Activated T-cell treated with anti-CD3 and anti-CD28 coated beads, Interleukin-2, amount 50 U/mL, for 4 hours (primary cell): ENCODE results near the gene USP28. TPM values are rescaled to one million over a fixed set of nuclear protein-coding genes. Genes with fewer than 3 reads are reported as not detected.

Source experiments
- ATAC-seq, 2 donors: fragments of 200-7000 bp; cut with Tn5 transposase; one replicate each; pipeline ENCODE4 v1.10.0; 2021
- DNase-seq: peaks from one replicate; pipeline ENCODE4 v3.0.0-alpha.2; 2020
- H3K27me3 Mint-ChIP-seq: one replicate; pipeline ENCODE4 v1.8.0; 2021; ENCODE audit warnings: low read depth, mixed read lengths
- H3K36me3 Mint-ChIP-seq: one replicate; pipeline ENCODE4 v1.8.0; 2022; ENCODE audit warnings: mixed read lengths; ENCODE audit not compliant: insufficient read depth
- H3K4me1 Mint-ChIP-seq: one replicate; pipeline ENCODE4 v1.8.0; 2021; ENCODE audit warnings: low read depth, mixed read lengths
- H3K4me3 Mint-ChIP-seq: one replicate; pipeline ENCODE4 v1.8.0; 2021; ENCODE audit warnings: mild to moderate bottlenecking, moderate library complexity, mixed read lengths
- H3K9me3 Mint-ChIP-seq: one replicate; pipeline ENCODE4 v1.8.0; 2021; ENCODE audit warnings: mixed read lengths
- total RNA-seq, 3 donors: library from RNA; stranded (reverse); gene quantifications; one replicate each; pipeline ENCODE4 v1.2.1, GENCODE V29; 2021

Gene USP28
- total RNA-seq, 3 donors from 2014 or later, result 3.7 to 4.8 (median 4.4) TPM

DNA sequence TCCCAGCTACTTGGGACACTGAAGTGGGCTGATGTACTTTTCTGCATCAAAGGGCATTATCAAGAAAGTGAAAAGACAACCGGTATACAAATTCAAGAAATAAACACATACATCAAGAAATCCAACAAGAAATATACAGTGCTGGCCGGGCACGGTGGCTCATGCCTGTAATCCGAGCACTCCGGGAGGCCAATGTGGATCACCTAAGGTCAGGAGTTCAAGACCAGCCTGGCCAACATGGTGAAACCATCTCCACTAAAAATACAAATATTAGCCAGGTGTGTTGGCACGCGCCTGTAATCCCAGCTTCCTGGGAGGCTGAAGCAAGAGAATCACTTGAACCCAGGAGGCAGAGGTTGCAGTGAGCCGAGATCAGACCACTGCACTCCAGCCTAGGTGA lies 9.5 kb downstream of the USP28 start:
- Mint-ChIP-seq H3K36me3 (peaks cover 9% of the 10 kb centered on the region), H3K4me1 (peaks cover 31% of the 10 kb centered on the region), H3K27me3 (no peaks in the 10 kb centered on the region), H3K9me3 (no peaks in the 10 kb centered on the region), H3K4me3 (no peak overlapping the region)
- no peak for DNase-seq
- ATAC-seq, result no peak

DNA sequence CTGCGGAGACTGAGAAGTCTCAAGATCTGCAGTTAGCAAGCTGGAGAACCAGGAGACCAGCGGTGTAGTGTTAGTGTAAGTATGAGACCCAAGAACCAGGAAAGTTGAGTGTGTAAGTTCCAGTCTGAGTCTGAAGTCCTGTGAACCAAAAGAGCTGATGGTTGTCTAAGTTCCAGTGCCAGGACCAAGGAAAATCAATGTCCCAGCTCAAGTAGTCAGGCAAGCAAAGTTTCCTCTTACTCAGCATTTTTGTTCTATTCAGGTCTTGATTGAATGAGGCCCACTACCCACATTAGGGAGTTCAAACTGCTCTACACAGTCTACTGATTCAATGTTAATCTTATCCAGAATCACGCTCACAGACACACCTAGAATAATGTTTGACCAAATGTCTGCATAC lies 11.0 kb downstream of the USP28 start:
- no peaks in the 10 kb centered on the region for H3K27me3 Mint-ChIP-seq
- H3K36me3 Mint-ChIP-seq, result peaks cover 9% of the 10 kb centered on the region
- no peaks in the 10 kb centered on the region for H3K9me3 Mint-ChIP-seq
- no peak overlapping the region for H3K4me3 Mint-ChIP-seq
- ATAC-seq (no peak), DNase-seq (no peak)
- peaks cover 37% of the 10 kb centered on the region for H3K4me1 Mint-ChIP-seq

DNA sequence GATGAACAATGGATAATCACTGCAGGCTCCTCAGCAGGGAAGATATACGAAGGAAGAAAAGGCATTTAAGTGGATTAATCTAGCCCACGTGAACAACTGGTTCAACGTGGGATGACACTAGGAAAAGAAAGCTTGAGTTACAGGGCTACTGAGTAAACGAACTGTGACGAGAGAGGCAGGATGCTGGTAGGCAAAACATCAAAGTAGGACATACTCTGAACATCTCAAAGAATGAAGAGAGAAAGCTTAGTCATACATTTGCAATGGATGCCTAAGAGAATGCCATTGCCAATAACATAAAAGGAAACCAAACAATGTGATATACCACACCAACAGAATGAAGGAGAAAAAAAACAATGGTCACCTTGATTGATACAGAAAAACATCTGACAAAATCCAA lies 12.9 kb downstream of the USP28 start:
- peaks cover 30% of the 10 kb centered on the region for H3K4me1 Mint-ChIP-seq
- H3K27me3 Mint-ChIP-seq, result no peaks in the 10 kb centered on the region
- no peak for ATAC-seq
- H3K36me3 Mint-ChIP-seq, result peaks cover 9% of the 10 kb centered on the region
- no peak for DNase-seq
- peak overlapping the region; percentile 1 for H3K4me3 Mint-ChIP-seq
- H3K9me3 Mint-ChIP-seq, result no peaks in the 10 kb centered on the region

DNA sequence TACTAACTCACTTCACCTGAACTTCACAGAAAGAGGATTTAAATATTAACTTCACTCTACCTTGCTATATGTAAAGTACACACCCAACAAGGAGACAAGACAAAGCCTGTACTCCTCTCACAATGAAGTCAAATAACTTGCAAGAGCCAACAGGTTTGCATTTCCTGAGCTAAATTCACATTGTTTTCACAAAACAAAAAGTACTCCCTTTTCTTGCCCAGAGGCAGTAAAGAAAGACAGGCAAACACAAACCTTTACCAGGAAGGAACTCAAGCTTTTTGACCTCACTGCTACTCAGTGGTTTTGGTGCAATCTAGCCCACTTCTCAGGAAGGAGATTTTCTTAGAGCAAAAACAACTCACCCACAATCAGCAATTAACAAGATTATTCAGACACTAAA lies 15.7 kb downstream of the USP28 start:
- DNase-seq (no peak), ATAC-seq (no peak)
- Mint-ChIP-seq H3K27me3 (no peaks in the 10 kb centered on the region), H3K9me3 (no peaks in the 10 kb centered on the region), H3K36me3 (peaks cover 5% of the 10 kb centered on the region), H3K4me3 (peak overlapping the region; percentile 27), H3K4me1 (peaks cover 26% of the 10 kb centered on the region)

DNA sequence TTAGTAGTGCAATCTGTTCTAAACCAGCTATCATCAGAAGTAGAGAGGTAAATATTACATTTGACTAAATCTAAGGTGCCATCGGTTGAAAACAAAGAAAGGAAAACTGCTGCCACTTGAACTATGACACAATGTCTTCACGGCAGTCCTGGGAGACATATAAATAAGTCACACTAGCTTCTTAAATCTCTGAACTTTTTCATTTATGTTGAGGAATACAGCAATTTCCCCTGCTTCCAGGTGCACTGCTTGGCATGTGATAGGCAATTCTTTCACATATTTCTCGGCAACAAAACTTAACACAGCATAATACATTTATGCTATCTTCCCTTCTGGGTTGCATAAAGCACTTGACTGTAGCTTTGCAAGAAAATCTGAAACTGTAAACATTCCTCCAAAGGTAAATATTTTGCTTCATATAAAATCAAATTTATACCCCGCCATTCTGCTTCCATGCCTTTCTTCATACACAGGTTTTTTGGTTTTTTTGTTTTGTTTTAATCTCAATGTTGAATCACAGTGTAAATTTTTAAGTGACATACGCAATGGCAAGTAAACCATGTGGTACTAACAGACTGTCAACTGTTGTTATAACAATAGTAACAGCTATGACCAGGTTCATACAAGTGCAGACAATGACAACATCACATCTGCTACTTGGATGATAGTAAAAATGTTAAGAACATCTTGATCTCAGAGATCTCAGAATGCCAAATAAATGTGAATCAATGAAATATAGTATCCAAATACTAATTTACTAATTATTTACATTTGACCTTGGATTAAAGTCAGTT lies 18.2 kb downstream of the USP28 start:
- Mint-ChIP-seq H3K27me3 (no peaks in the 10 kb centered on the region), H3K9me3 (no peaks in the 10 kb centered on the region), H3K4me3 (no peak overlapping the region), H3K36me3 (no peaks in the 10 kb centered on the region), H3K4me1 (peaks cover 17% of the 10 kb centered on the region)
- ATAC-seq (no peak), DNase-seq (no peak)

DNA sequence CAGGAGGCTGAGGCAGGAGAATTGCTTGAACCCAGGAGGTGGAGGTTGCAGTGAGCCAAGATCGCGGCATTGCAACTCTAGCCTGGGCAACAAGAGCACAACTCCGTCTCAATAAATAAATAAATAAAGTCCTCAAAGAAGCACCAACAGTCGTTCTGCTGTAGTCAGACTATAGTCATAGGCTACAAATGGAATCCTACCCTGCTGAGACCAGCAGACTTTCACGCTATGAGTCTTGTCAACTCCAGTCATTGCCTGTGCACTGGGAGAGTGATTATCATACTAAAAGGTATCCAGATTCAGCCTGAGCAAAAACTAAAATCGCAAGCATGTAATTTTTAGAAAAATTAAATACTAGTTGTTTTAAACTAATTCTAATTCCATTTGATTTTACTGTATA lies 19.6 kb downstream of the USP28 start:
- ATAC-seq (no peak), DNase-seq (no peak)
- Mint-ChIP-seq H3K4me1 (peaks cover 9% of the 10 kb centered on the region), H3K4me3 (no peak overlapping the region), H3K9me3 (no peaks in the 10 kb centered on the region), H3K36me3 (peaks cover 7% of the 10 kb centered on the region), H3K27me3 (no peaks in the 10 kb centered on the region)

DNA sequence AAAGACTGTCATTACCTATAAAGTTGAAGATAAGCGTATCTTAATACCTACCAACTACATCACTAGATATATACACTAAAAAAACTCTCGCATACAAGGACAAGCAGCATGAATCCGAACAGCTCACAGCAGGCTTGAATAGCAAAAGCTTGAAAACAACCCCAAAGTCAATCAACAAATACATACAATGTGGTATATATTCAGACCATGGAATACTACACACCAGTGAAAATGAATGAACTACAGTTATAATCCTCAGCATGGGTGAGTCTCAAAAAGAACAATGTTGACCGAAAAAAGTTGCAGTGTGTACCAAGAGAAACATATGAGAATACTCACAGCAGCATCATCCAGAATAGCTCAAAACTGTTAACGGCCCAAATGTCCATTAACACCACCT lies 25.2 kb downstream of the USP28 start:
- Mint-ChIP-seq H3K4me1 (peaks cover 2% of the 10 kb centered on the region), H3K27me3 (no peaks in the 10 kb centered on the region), H3K9me3 (no peaks in the 10 kb centered on the region), H3K36me3 (peaks cover 30% of the 10 kb centered on the region), H3K4me3 (no peak overlapping the region)
- ATAC-seq, result no peak
- DNase-seq, result no peak

DNA sequence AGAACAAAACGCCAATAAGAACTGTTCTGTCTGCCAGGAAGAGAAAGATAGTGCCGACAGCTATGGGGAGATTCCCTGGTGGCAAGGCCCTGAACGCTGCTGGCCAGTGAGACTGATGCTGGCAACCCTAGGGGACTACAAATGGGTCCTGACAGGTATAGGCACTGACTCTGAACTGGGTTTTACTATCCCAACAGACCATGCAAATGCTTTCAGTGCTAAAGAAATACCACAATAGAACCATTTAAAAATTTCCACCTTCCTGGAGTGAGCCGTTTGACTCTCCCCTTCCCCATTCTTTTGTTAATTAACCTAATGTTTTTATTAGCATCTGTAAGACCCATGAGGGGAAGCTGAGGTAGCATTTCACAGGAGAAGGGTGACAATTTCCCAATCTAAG lies 25.7 kb downstream of the USP28 start:
- H3K27me3 Mint-ChIP-seq, result no peaks in the 10 kb centered on the region
- H3K9me3 Mint-ChIP-seq, result no peaks in the 10 kb centered on the region
- H3K4me1 Mint-ChIP-seq, result peaks cover 2% of the 10 kb centered on the region
- no peak overlapping the region for H3K4me3 Mint-ChIP-seq
- peaks cover 30% of the 10 kb centered on the region for H3K36me3 Mint-ChIP-seq
- DNase-seq (no peak), ATAC-seq (no peak)

DNA sequence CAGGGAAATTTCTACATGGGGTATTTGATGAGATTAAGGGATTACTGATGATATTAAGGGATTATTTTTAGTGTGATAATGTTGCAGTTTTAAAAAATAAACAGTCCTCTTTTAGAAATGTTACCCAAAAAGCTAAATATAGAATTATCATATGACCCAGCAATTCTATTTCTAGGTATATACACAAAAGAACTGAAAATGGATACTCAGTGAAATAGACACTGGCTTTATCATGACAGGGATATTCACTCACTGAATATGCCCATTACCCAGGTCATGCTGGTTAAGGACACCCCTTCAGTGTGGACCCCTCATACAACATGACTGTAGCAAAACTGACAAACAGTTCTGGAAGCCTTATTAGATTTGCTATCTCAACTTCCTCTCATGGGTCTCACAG lies 27.8 kb downstream of the USP28 start:
- H3K4me1 Mint-ChIP-seq, result peaks cover 2% of the 10 kb centered on the region
- H3K9me3 Mint-ChIP-seq, result no peaks in the 10 kb centered on the region
- H3K4me3 Mint-ChIP-seq, result no peak overlapping the region
- ATAC-seq (no peak), DNase-seq (no peak)
- no peaks in the 10 kb centered on the region for H3K27me3 Mint-ChIP-seq
- H3K36me3 Mint-ChIP-seq, result peaks cover 36% of the 10 kb centered on the region

DNA sequence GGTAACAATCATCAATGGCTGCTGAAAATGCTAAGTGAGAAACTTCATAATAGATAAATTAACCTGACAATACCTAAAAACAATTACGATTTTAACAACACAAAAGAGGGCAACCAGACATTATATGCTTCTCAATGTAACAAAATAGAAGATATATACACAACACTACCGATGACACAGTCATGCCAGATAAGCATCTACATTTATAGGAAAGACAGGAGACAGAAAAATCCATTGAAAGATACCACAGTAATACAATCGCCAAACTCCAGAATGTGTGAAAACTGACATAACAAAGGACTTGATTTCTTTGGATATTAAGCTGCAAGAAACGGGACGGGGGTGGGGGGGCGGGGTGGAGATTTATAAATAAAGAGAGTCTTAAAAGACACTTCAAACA lies 28.3 kb downstream of the USP28 start:
- no peaks in the 10 kb centered on the region for H3K9me3 Mint-ChIP-seq
- H3K27me3 Mint-ChIP-seq, result no peaks in the 10 kb centered on the region
- H3K4me3 Mint-ChIP-seq, result no peak overlapping the region
- H3K4me1 Mint-ChIP-seq, result peaks cover 2% of the 10 kb centered on the region
- peaks cover 36% of the 10 kb centered on the region for H3K36me3 Mint-ChIP-seq
- ATAC-seq (no peak), DNase-seq (no peak)

DNA sequence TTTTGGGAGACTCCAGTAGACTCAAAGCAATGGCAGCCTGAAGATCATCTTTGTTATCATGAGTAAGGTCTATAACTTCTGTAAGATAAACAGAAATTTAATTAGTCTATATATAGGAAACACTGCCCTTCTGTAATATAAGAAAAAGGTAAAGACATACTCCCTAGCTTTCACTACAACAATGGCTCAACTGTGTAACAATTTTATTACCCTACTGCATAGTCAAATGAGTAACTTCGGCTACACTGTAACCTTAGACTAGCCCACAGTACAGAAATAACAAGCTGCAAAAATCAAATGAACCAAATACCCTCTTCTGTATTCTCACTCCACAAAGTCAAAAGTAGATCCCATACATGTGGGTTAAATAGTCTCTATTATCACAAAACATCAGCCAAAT lies 33.7 kb downstream of the USP28 start:
- H3K36me3 Mint-ChIP-seq, result peaks cover 21% of the 10 kb centered on the region
- H3K9me3 Mint-ChIP-seq, result no peaks in the 10 kb centered on the region
- no peak overlapping the region for H3K4me3 Mint-ChIP-seq
- H3K4me1 Mint-ChIP-seq, result peaks cover 13% of the 10 kb centered on the region
- DNase-seq (no peak), ATAC-seq (no peak)
- no peaks in the 10 kb centered on the region for H3K27me3 Mint-ChIP-seq

DNA sequence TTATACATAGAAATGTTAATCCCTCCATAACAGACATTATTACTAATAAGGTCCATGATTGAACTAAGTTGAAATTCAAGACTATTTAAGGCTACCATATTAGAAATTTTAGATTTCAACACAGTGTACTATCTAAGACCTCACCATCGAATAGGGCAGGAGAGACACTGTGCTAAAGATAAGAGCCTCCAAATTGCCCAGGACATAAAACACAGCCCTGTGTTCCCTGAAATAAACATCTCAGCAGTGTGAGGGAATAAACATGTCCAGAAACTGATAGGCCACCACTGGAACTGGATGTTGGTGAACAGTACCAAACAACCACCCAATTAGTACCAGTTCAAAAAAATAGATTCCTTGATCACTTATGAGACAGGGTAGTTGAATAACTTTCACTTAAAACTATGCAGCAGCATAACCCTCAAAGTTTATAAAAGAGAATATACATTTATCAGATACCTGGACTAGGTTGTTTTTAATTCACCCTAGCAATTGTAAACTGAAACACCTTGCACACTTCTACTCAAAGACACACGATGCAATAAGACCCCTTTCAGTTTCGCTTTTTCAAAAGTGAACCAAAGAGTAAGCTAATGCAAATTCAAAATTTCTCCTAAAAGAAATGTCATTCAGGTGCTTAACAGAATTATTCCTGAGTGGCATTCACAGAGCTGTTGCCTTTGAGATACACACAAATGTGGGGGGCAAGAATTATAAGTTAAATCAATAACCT lies 34.3 kb downstream of the USP28 start:
- Mint-ChIP-seq H3K9me3 (no peaks in the 10 kb centered on the region), H3K4me1 (peaks cover 13% of the 10 kb centered on the region), H3K27me3 (no peaks in the 10 kb centered on the region), H3K36me3 (peaks cover 21% of the 10 kb centered on the region), H3K4me3 (no peak overlapping the region)
- DNase-seq (no peak), ATAC-seq (no peak)

DNA sequence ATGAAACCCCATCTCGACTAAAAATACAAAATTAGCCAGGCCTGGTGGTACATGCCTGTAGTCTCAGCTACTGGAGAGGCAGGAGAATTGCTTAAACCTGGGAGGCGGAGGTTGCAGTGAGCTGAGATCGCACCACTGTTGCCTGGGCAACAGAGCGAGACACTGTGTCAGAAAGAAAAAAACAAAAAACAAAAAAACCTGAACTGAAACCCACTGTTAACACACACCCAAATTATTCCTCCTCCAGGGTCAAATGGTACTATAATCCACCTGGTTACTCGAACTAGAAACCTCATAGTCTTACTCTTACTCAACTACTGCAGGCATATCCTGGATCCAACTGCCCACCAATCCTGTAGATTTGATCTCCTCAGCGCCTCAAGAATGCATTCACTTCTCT lies 35.5 kb downstream of the USP28 start:
- Mint-ChIP-seq H3K36me3 (peaks cover 23% of the 10 kb centered on the region), H3K4me3 (no peak overlapping the region), H3K27me3 (no peaks in the 10 kb centered on the region), H3K9me3 (no peaks in the 10 kb centered on the region), H3K4me1 (peaks cover 13% of the 10 kb centered on the region)
- DNase-seq, result no peak
- ATAC-seq, result no peak

DNA sequence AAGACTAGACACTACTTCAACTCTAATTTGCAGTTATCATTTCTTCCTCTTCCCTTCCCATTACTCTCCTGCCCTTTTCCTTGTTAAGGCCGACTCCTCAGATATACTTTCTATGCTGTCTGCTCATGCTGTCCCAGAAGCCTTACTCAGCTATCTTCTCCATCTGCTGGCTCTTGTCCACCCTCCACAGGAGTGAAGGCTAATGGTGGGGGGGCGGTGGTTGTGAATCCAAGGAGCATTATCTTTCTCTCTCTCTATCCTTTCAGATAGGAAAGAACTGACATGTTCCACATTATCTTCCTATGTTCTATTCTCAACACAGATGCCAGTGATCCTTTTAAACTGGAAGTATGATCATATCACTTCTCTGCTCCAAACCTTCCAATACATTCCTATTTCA lies 37.4 kb downstream of the USP28 start:
- ATAC-seq, result no peak
- no peak overlapping the region for H3K4me3 Mint-ChIP-seq

DNA sequence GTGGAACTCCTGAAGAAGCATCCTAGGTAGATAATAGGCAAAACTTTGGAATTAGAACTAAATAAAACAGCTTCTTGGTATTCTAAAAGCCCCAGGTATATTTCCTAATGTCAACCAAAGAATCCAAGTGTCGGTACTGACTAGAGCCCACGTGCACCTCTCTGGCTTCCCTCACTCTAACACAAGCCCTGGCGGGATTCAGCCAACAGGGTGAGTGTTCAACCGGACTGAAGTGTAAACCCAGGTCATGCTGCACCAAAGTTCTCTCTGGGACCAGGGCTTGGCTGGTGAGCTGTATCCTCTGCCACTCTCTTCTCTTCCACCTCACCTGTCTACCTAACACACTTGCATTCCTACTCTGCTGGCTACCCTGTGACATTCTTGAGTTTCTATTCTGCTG lies 40.1 kb downstream of the USP28 start:
- no peak for ATAC-seq
- Mint-ChIP-seq H3K27me3 (no peaks in the 10 kb centered on the region), H3K4me3 (no peak overlapping the region), H3K36me3 (peaks cover 18% of the 10 kb centered on the region), H3K4me1 (peaks cover 7% of the 10 kb centered on the region), H3K9me3 (no peaks in the 10 kb centered on the region)
- DNase-seq, result no peak

More for the DNA sequence above, 37.4 kb downstream of the USP28 start:
- Mint-ChIP-seq H3K4me1 (peaks cover 13% of the 10 kb centered on the region), H3K36me3 (peaks cover 22% of the 10 kb centered on the region), H3K9me3 (no peaks in the 10 kb centered on the region), H3K27me3 (no peaks in the 10 kb centered on the region)
- no peak for DNase-seq
